ENCODE measurements around the gene NNMT. TPM values are rescaled to one million over a fixed set of nuclear protein-coding genes. Genes with fewer than 3 reads are reported as not detected.

Gene NNMT
- total and polyA plus RNA-seq, 8 donors = 4.8 to 139 (median 61.9) TPM

- H3K27me3 ChIP-seq = peaks cover 0 to 7% (median 0%) of the 10 kb centered on the region in 4 donors
- no peak for TF ChIP-seq CTCF (IDR thresholded peaks at IDR 0.05)
- peak overlapping the region in 2 of 4 donors; percentile 41 to 54 for H3K27ac ChIP-seq
- H3K4me3 ChIP-seq = no peak overlapping the region
- H3K4me1 ChIP-seq = peaks cover 0 to 5% (median 0%) of the 10 kb centered on the region in 3 donors
- ATAC-seq (peak in 3 of 4 donors; percentile 58 to 72 (median 63)), FAIRE-seq (no peak), DNase-seq (peak in 2 of 6 donors; percentile 15 to 34)
- WGBS, 2 donors = 35 to 44% methylated on average over 9 of the region's 9 CpGs
- no peaks in the 10 kb centered on the region for H3K9me3 ChIP-seq
- H3K36me3 ChIP-seq = no peaks in the 10 kb centered on the region
- intact Hi-C loops (cut with DNase I) = no loop called here
Observed at GRCh38 chr11:114307524-114308203, 11.5 kb downstream of the NNMT start.

- WGBS, 2 donors = 46 to 49% methylated on average over 6 of the region's 6 CpGs
Observed at GRCh38 chr11:114308689-114309089, 12.5 kb downstream of the NNMT start.

GRCh38 chr11:114309517-114309916 lies 13.3 kb downstream of the NNMT start:
- Histone ChIP-seq H3K4me1 (peaks cover 0 to 5% (median 0%) of the 10 kb centered on the region in 3 donors), H3K36me3 (no peaks in the 10 kb centered on the region), H3K4me3 (no peak overlapping the region), H3K27me3 (peaks cover 0 to 7% (median 0%) of the 10 kb centered on the region in 4 donors), H3K27ac (peak overlapping the region in 1 of 4 donors; percentile 54), H3K9me3 (no peaks in the 10 kb centered on the region)
- TF ChIP-seq CTCF (IDR thresholded peaks at IDR 0.05) = no peak
- ATAC-seq = no peak
- no peak for DNase-seq
- no peak for FAIRE-seq
- WGBS, 2 donors = 81 to 88% methylated on average over 1 of the region's 1 CpG
- intact Hi-C loops (cut with DNase I) = no loop called here

More at GRCh38 chr11:114308689-114309089, 12.5 kb downstream of the NNMT start:
- ATAC-seq (peak in 3 of 4 donors; percentile 73 to 82 (median 79)), FAIRE-seq (no peak), DNase-seq (peak in 1 of 6 donors; percentile 15)
- Histone ChIP-seq H3K9me3 (no peaks in the 10 kb centered on the region), H3K27me3 (peaks cover 0 to 7% (median 0%) of the 10 kb centered on the region in 4 donors), H3K4me1 (peaks cover 0 to 5% (median 0%) of the 10 kb centered on the region in 3 donors), H3K27ac (peak overlapping the region in 1 of 4 donors; percentile 54), H3K36me3 (no peaks in the 10 kb centered on the region), H3K4me3 (no peak overlapping the region)
- TF ChIP-seq CTCF (IDR thresholded peaks at IDR 0.05) = no peak
- intact Hi-C loops (cut with DNase I) = no loop called here

GRCh38 chr11:114310095-114310494 lies 13.9 kb downstream of the NNMT start:
- H3K27me3 ChIP-seq = peaks cover 0 to 7% (median 0%) of the 10 kb centered on the region in 4 donors
- FAIRE-seq = no peak
- no peaks in the 10 kb centered on the region for H3K9me3 ChIP-seq
- H3K36me3 ChIP-seq = no peaks in the 10 kb centered on the region
- intact Hi-C loops (cut with DNase I) = no loop called here
- no peak for TF ChIP-seq CTCF (IDR thresholded peaks at IDR 0.05)
- no peak overlapping the region for H3K27ac ChIP-seq
- WGBS, 2 donors = 91 to 94% methylated on average over 2 of the region's 2 CpGs
- no peak for ATAC-seq
- peaks cover 0 to 5% (median 0%) of the 10 kb centered on the region in 3 donors for H3K4me1 ChIP-seq
- no peak for DNase-seq
- no peak overlapping the region for H3K4me3 ChIP-seq

- intact Hi-C loops (cut with DNase I) = no loop called here
- ATAC-seq = no peak
- Histone ChIP-seq H3K4me1 (peaks cover 0 to 19% (median 10%) of the 10 kb centered on the region in 3 donors), H3K9me3 (no peaks in the 10 kb centered on the region), H3K27ac (no peak overlapping the region), H3K4me3 (no peak overlapping the region), H3K27me3 (peaks cover 0 to 7% (median 0%) of the 10 kb centered on the region in 4 donors), H3K36me3 (no peaks in the 10 kb centered on the region)
- TF ChIP-seq CTCF (IDR thresholded peaks at IDR 0.05) = no peak
- WGBS, 2 donors = 83 to 87% methylated on average over 10 of the region's 10 CpGs
- FAIRE-seq = no peak
- DNase-seq = no peak
Observed at GRCh38 chr11:114311946-114312345, 15.7 kb downstream of the NNMT start.
